Lower lobe of right lung (tissue), 2 donors: ENCODE measurements around the gene MYO1H. TPM values are rescaled to one million over a fixed set of nuclear protein-coding genes. Genes with fewer than 3 reads are reported as not detected.

Experiments used
- ATAC-seq, 2 donors: fragments of 200-7000 bp; cut with Tn5 transposase; one replicate each; pipeline ENCODE4 v1.9.1; 2020 to 2022; ENCODE audit warnings: mild to moderate bottlenecking in 2 of 2, moderate library complexity in 2 of 2
- DNase-seq: peaks from one replicate; pipeline ENCODE4 v3.0.0-alpha.2; 2020
- H3K27ac ChIP-seq: fragments of 200-600 bp; one replicate; pipeline ENCODE4 v1.8.0; 2022
- H3K27me3 ChIP-seq: fragments of 200-600 bp; one replicate; pipeline ENCODE4 v1.8.0; 2022; ENCODE audit warnings: low read depth
- H3K36me3 ChIP-seq: fragments of 200-600 bp; one replicate; pipeline ENCODE4 v1.8.0; 2022; ENCODE audit warnings: mild to moderate bottlenecking
- H3K4me1 ChIP-seq: fragments of 200-600 bp; one replicate; pipeline ENCODE4 v1.8.0; 2022
- H3K4me3 ChIP-seq: fragments of 200-600 bp; one replicate; pipeline ENCODE4 v1.8.0; 2022; ENCODE audit warnings: mild to moderate bottlenecking
- H3K9me3 ChIP-seq: fragments of 200-600 bp; one replicate; pipeline ENCODE4 v1.8.0; 2022
- CTCF ChIP-seq: fragments of 200-600 bp; IDR thresholded peaks from one replicate; pipeline ENCODE4 v1.8.0; 2022; ENCODE audit warnings: antibody characterized with exemption, mild to moderate bottlenecking
- intact Hi-C: fragments of 100-400 bp; cut with DNase I; formaldehyde crosslinking; loops from one replicate; pipeline ENCODE4 v1.11.0; 2022
- total RNA-seq: library from RNA; stranded (reverse); fragmentation: NEBNext Ultra II Directional; extraction: Animal tissue kit (Norgen Biotek cat#: 25700); gene quantifications from one replicate; pipeline ENCODE4 v1.2.1, GENCODE V29; 2021
- donor health status: DM: no; HTN: yes; CAD: no; lungs with severe emphysema.

MYO1H gene
- total RNA-seq, 1 donor from 2014 or later = 0.30 TPM

- Histone ChIP-seq H3K9me3 (no peaks in the 10 kb centered on the region), H3K27me3 (no peaks in the 10 kb centered on the region), H3K4me1 (peaks cover 54% of the 10 kb centered on the region), H3K27ac (peak overlapping the region; percentile 100), H3K4me3 (peak overlapping the region; percentile 99), H3K36me3 (peaks cover 17% of the 10 kb centered on the region)
- intact Hi-C loops = no loop called here
- no peak for TF ChIP-seq CTCF
- ATAC-seq (peak in 1 of 2 donors; percentile 20), DNase-seq (no peak)
Observed at GRCh38 chr12:109475993-109476806, 128.5 kb downstream of the MYO1H start.

- ATAC-seq = peak in 1 of 2 donors; percentile 33
- Histone ChIP-seq H3K27ac (peak overlapping the region; percentile 100), H3K4me3 (peak overlapping the region; percentile 99), H3K9me3 (no peaks in the 10 kb centered on the region), H3K27me3 (no peaks in the 10 kb centered on the region), H3K36me3 (peaks cover 14% of the 10 kb centered on the region), H3K4me1 (peaks cover 48% of the 10 kb centered on the region)
- no peak for DNase-seq
- intact Hi-C loops = no loop called here
- no peak for TF ChIP-seq CTCF
Observed at GRCh38 chr12:109476807-109477184, 129.1 kb downstream of the MYO1H start.

GRCh38 chr12:109477185-109477962 lies 129.7 kb downstream of the MYO1H start, which contains the start of the genes KCTD10 and UBE3B:
KCTD10 (minus strand) TSS chr12:109477300; CDS start chr12:109477262, 38 bp downstream.
UBE3B (plus strand) TSS chr12:109477634; CDS start chr12:109483552, 5,918 bp downstream.
- peaks cover 45% of the 10 kb centered on the region for H3K4me1 ChIP-seq
- ATAC-seq = peak; percentile 98 to 99

GRCh38 chr12:109477963-109478315 lies 130.2 kb downstream of the MYO1H start:
- peaks cover 41% of the 10 kb centered on the region for H3K4me1 ChIP-seq

More at GRCh38 chr12:109477185-109477962, 129.7 kb downstream of the MYO1H start, which contains the start of the genes KCTD10 and UBE3B:
- Histone ChIP-seq H3K27ac (peak within 1 kb of the TSS; percentile 100), H3K9me3 (no peaks in the 10 kb centered on the region), H3K36me3 (peaks cover 14% of the 10 kb centered on the region), H3K27me3 (no peaks in the 10 kb centered on the region), H3K4me3 (peak within 1 kb of the TSS; percentile 99)
- no peak for TF ChIP-seq CTCF
- intact Hi-C loops = no loop called here
- DNase-seq = peak; percentile 91

More at GRCh38 chr12:109477963-109478315, 130.2 kb downstream of the MYO1H start:
- Histone ChIP-seq H3K9me3 (no peaks in the 10 kb centered on the region), H3K27me3 (no peaks in the 10 kb centered on the region), H3K27ac (peak overlapping the region; percentile 100), H3K4me3 (peak overlapping the region; percentile 99), H3K36me3 (peaks cover 12% of the 10 kb centered on the region)
- no peak for ATAC-seq
- no peak for TF ChIP-seq CTCF
- intact Hi-C loops = no loop called here
- DNase-seq = no peak
